22Rv1 (cell line): ENCODE data around the gene ARID5A.

ENCODE experiments used
- H3K27ac ChIP-seq: fragments of 450-650 bp; 2 replicates; pipeline ENCODE4 v1.5.1; 2017
- ZFX ChIP-seq: fragments of 450-650 bp; IDR thresholded peaks from 2 replicates; pipeline ENCODE4 v1.6.1; 2017; ENCODE audit warnings: antibody characterized with exemption, borderline replicate concordance
- TF ChIP-seq, protein P1 (sequence below): fragments of 450-650 bp; IDR thresholded peaks from 2 replicates; pipeline ENCODE4 v1.5.1; 2017; ENCODE audit warnings: mild to moderate bottlenecking

ARID5A gene

DNA sequence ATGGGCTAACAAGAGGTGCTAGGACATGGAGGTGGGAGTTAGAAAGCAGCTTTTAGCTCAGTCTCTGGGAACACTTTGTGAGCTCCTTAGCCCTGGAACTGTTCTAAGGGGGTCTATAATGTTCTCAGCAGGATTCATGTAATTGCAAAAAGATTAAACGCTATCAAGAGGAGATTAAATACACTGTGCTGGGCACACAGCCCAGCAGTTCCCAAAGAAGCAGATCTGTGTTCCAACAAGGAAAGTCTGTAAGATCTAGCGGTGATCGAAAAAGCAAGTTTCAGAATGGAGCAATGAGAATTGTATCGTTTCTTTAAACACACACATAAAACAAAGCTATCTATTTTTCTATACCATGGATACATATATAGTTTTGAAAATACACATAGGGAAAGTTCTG is 2.4 kb upstream of the ARID5A start:
- H3K27ac ChIP-seq, result peak overlapping the region; percentile 57
- TF ChIP-seq, protein P1, sequence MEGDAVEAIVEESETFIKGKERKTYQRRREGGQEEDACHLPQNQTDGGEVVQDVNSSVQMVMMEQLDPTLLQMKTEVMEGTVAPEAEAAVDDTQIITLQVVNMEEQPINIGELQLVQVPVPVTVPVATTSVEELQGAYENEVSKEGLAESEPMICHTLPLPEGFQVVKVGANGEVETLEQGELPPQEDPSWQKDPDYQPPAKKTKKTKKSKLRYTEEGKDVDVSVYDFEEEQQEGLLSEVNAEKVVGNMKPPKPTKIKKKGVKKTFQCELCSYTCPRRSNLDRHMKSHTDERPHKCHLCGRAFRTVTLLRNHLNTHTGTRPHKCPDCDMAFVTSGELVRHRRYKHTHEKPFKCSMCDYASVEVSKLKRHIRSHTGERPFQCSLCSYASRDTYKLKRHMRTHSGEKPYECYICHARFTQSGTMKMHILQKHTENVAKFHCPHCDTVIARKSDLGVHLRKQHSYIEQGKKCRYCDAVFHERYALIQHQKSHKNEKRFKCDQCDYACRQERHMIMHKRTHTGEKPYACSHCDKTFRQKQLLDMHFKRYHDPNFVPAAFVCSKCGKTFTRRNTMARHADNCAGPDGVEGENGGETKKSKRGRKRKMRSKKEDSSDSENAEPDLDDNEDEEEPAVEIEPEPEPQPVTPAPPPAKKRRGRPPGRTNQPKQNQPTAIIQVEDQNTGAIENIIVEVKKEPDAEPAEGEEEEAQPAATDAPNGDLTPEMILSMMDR, result no peak
- no peak for TF ChIP-seq ZFX

GRCh38 chr2:96534701-96535181 is 1.8 kb upstream of the ARID5A start:
- TF ChIP-seq ZFX, result no peak
- TF ChIP-seq, protein P1, result no peak

GRCh38 chr2:96535331-96535730 is 1.2 kb upstream of the ARID5A start:
- peak overlapping the region; percentile 57; the same call in 1 of the 2 replicates for H3K27ac ChIP-seq
- TF ChIP-seq, protein P1, result no peak
- TF ChIP-seq ZFX, result no peak

More at GRCh38 chr2:96534701-96535181, 1.8 kb upstream of the ARID5A start:
- H3K27ac ChIP-seq, result peak overlapping the region; percentile 57

DNA sequence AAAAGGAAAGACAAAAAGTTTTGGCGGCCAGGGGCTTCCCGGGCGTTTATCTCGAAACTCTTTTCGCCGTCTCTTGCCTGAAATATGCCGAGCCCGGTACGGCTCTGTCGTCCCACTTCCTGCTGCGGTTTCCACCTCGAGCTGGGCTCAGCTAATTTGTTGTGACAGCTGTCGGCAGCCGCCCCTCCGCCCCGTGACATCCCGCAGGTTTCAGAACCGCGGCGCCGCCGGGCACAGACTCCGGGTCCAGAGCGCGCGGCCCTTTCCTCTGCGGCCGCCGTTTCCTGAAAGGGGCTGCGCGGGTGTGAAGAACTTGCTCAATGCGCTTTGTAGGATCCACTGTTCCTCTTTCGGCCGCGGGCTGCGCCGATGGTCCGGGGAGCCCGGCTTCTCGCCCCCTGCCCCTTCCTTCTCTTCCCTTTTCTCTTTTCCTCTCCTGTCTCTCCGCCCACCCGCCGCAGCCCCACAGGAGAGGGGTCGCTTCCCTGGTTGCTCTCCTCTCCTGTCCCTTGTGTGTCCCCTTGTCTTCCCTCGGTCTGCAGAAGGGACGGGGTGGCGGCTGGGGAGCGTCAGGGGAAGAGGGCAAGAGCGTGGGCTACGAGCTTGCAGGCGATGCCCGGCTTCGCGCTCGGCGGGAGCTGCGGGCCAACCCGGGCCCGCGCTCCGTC is 648 bp downstream of the ARID5A start:
- no peak for TF ChIP-seq ZFX
- TF ChIP-seq, protein P1, result no peak
- no peak overlapping the region for H3K27ac ChIP-seq

DNA sequence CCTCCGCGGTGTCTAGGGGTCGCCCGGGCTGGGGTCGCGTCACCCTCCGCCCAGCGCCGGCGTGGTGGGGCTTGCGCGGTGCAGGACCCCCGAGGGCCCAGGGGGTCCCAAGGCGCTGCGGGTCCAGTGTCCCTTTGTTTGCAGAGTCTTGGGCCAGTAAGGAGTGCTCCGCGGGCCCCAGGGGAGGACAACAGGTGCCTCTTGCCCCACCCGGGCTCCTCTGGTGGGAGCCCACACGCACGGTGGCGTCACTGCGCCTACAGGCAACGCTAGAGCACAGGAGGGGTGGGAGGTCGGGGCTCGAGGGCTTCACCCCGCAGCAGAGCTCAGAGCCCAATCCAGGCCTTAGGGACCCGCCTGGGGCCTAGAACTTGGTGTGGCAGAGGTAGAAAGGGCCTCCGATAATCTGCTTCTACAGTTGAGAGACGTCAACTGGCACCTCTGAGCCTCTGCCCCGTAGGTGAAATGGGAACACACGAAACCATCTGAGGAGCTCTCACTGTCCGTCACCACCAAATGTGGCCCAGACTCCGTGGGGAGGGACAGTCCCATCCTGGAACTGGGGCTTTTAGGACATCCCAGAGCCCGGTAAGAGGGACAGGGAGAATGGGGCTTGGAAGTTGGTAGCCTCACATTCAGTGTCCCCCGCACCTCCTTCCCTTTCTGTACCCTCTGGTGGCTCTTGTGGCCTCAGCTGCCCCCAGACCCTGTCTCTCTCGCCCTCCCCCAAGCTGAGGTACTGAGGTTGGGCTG is 1.4 kb downstream of the ARID5A start:
- no peak overlapping the region for H3K27ac ChIP-seq
- TF ChIP-seq ZFX, result no peak
- TF ChIP-seq, protein P1, result no peak

- TF ChIP-seq, protein P1, result no peak
- TF ChIP-seq ZFX, result no peak
- no peak overlapping the region for H3K27ac ChIP-seq
These were observed 2.1 kb downstream of the ARID5A start for GRCh38 chr2:96538487-96539214.
